OCI-LY7 (cell line): ENCODE results near the gene TGFBR3.

ENCODE experiments used
- EZH2phosphoT487 ChIP-seq: fragments of 200-600 bp; sonication (generic); IDR thresholded peaks from 2 replicates; pipeline ENCODE4 v1.6.1; 2018; ENCODE audit warnings: low read depth, borderline replicate concordance, mild to moderate bottlenecking, mixed run types, antibody characterized with exemption, low read length, moderate library complexity, mixed read lengths
- TF ChIP-seq, protein P1 (sequence below): fragments of 200-600 bp; sonication (generic); conservative IDR thresholded peaks from 2 replicates; pipeline ENCODE4 v1.5.1; 2014; ENCODE audit warnings: mild to moderate bottlenecking, antibody characterized with exemption, low read length, moderate library complexity, mixed read lengths

DNA sequence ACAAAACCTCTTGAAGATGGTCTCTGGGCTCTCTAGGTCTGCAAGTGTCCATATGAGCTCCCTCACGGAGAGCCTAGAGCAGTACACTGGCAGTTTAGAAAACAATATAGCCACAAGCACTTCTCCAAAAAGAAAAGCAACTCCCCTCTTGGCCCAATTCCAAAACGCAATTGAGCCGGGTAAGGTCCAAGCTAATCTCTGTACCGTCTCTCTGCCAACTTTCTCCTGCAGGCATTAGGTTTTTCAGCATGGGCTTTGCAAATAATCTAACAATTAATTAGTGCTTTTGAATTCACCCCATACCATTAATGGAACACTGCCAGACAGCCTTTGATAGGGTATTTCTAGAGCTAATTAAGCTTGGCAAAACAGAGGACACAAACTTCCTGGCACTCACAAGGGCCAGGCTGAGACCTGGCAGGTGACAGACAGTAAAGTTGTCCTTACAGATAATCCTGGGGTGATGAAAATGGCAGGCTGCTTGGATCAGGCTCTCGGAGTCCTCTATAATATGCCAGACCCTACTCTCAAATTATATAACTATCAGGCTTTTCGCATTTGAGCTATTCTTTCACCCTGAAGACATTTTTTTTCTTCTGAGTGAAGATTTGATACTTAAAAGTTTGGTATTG is 39.8 kb downstream of the TGFBR3 start:
- TF ChIP-seq EZH2phosphoT487, result no peak
- TF ChIP-seq, protein P1, sequence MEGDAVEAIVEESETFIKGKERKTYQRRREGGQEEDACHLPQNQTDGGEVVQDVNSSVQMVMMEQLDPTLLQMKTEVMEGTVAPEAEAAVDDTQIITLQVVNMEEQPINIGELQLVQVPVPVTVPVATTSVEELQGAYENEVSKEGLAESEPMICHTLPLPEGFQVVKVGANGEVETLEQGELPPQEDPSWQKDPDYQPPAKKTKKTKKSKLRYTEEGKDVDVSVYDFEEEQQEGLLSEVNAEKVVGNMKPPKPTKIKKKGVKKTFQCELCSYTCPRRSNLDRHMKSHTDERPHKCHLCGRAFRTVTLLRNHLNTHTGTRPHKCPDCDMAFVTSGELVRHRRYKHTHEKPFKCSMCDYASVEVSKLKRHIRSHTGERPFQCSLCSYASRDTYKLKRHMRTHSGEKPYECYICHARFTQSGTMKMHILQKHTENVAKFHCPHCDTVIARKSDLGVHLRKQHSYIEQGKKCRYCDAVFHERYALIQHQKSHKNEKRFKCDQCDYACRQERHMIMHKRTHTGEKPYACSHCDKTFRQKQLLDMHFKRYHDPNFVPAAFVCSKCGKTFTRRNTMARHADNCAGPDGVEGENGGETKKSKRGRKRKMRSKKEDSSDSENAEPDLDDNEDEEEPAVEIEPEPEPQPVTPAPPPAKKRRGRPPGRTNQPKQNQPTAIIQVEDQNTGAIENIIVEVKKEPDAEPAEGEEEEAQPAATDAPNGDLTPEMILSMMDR, result no peak
